PC-3 (cell line): ENCODE data around the gene PLD1. TPM values are rescaled to one million over a fixed set of nuclear protein-coding genes. Genes with fewer than 3 reads are reported as not detected.

Source experiments
- ATAC-seq: fragments of 200-7000 bp; cut with Tn5 transposase; 2 replicates; pipeline ENCODE4 v1.9.1; 2020; ENCODE audit warnings: mild to moderate bottlenecking, moderate library complexity
- BruUV-seq: library from RNA; stranded (reverse); fragments of 400-500 nt; replicated peaks from 2 replicates; lab custom pipeline; 2021; lab: Mats Ljungman, UMichigan
- CTCF ChIA-PET: fragments of 300-600 bp; sonication (Branson Sonifier 250); formaldehyde crosslinking; loops from one replicate; lab custom pipeline; 2022; ENCODE audit warnings: antibody characterized with exemption; lab: Charles Lee
- POLR2A ChIA-PET: fragments of 300-600 bp; sonication (Branson Sonifier 250); formaldehyde crosslinking; loops from one replicate; lab custom pipeline; 2022; ENCODE audit warnings: antibody characterized with exemption; ENCODE audit not compliant: unreplicated experiment; lab: Charles Lee
- DNase-seq: peaks from one replicate; pipeline ENCODE4 v3.0.0-alpha.2; 2015
- H2AFZ ChIP-seq: fragments of 300-600 bp; sonication (generic); 2 replicates; pipeline ENCODE4 v1.6.0; 2016; ENCODE audit warnings: antibody characterized with exemption, low read length
- H3F3A ChIP-seq: fragments of 300-600 bp; sonication (generic); one replicate; pipeline ENCODE4 v1.6.0; 2017; ENCODE audit warnings: antibody characterized with exemption, low read length, control low read depth, mild to moderate bottlenecking; ENCODE audit not compliant: unreplicated experiment
- H3K27ac ChIP-seq: fragments of 300-600 bp; sonication (generic); 2 replicates; pipeline ENCODE4 v1.5.1; 2016; ENCODE audit warnings: mild to moderate bottlenecking, low read length
- H3K27me3 ChIP-seq: fragments of 300-600 bp; sonication (generic); 2 replicates; pipeline ENCODE4 v1.6.1; 2016; ENCODE audit warnings: low read length, mixed read lengths
- H3K36me3 ChIP-seq: fragments of 300-600 bp; sonication (generic); 2 replicates; pipeline ENCODE4 v1.6.1; 2016; ENCODE audit warnings: low read depth, mixed run types, low read length, mixed read lengths
- H3K4me1 ChIP-seq: fragments of 300-600 bp; sonication (generic); 2 replicates; pipeline ENCODE4 v1.5.1; 2016; ENCODE audit warnings: low read length; ENCODE audit not compliant: insufficient read depth
- H3K4me2 ChIP-seq: fragments of 300-600 bp; sonication (generic); 2 replicates; pipeline ENCODE4 v1.6.0; 2016; ENCODE audit warnings: low read length
- H3K4me3 ChIP-seq: fragments of 300-600 bp; sonication (generic); 2 replicates; pipeline ENCODE4 v1.5.1; 2016; ENCODE audit warnings: mild to moderate bottlenecking, low read length, mixed read lengths
- H3K79me2 ChIP-seq: fragments of 300-600 bp; sonication (generic); 2 replicates; pipeline ENCODE4 v1.6.1; 2017; ENCODE audit warnings: low read length, mixed read lengths
- H3K9ac ChIP-seq: fragments of 300-600 bp; sonication (generic); 2 replicates; pipeline ENCODE4 v1.6.0; 2016; ENCODE audit warnings: mild to moderate bottlenecking, low read length
- H3K9me2 ChIP-seq: fragments of 300-600 bp; sonication (generic); replicated peaks from 2 replicates; pipeline ENCODE4 v1.6.1; 2016; ENCODE audit warnings: mixed run types, low read length, mixed read lengths
- H3K9me3 ChIP-seq: fragments of 300-600 bp; sonication (generic); 2 replicates; pipeline ENCODE4 v1.6.1; 2016; ENCODE audit warnings: low read length, mixed read lengths
- H4K20me1 ChIP-seq: fragments of 300-600 bp; sonication (generic); 2 replicates; pipeline ENCODE4 v1.6.1; 2016; ENCODE audit warnings: low read length, mixed read lengths
- CTCF ChIP-seq: fragments of 300-600 bp; sonication (generic); conservative IDR thresholded peaks from 2 replicates; pipeline ENCODE4 v1.5.1; 2017; ENCODE audit warnings: antibody characterized with exemption, low read depth, mild to moderate bottlenecking, low read length
- EZH2 ChIP-seq: fragments of 300-600 bp; sonication (generic); IDR thresholded peaks from one replicate; pipeline ENCODE4 v1.6.1; 2017; ENCODE audit warnings: antibody characterized with exemption, mild to moderate bottlenecking, low read length; ENCODE audit not compliant: unreplicated experiment
- EZH2phosphoT487 ChIP-seq: fragments of 300-600 bp; sonication (generic); IDR thresholded peaks from 2 replicates; pipeline ENCODE4 v1.6.1; 2018; ENCODE audit warnings: mild to moderate bottlenecking, antibody characterized with exemption, low read length, borderline replicate concordance
- intact Hi-C: fragments of 100-400 bp; cut with micrococcal nuclease; formaldehyde crosslinking; loops from 2 replicates; pipeline ENCODE4 v1.9.0; 2023
- total RNA-seq: library from RNA; depleted of rRNA; stranded (reverse); fragments of >200 nt; gene quantifications from 2 replicates; pipeline ENCODE4 v1.2.3, GENCODE V29; 2014

PLD1 gene
- total RNA-seq, 1 experiment from 2014 or later: 7.3 TPM

GRCh38 chr3:171559586-171559985 is 250.7 kb downstream of the PLD1 start:
- ATAC-seq (no peak), DNase-seq (no peak)
- Histone ChIP-seq H3K4me3 (no peak overlapping the region), H3K27ac (no peak overlapping the region), H3K9me3 (no peaks in the 10 kb centered on the region), H3K27me3 (no peaks in the 10 kb centered on the region), H3K9me2 (no peaks in the 10 kb centered on the region), H2AFZ (no peak overlapping the region), H4K20me1 (no peaks in the 10 kb centered on the region), H3K36me3 (no peaks in the 10 kb centered on the region), H3K4me1 (peaks cover 2% of the 10 kb centered on the region; the same call in 1 of the 2 replicates), H3K9ac (no peak overlapping the region), H3K79me2 (no peaks in the 10 kb centered on the region), H3F3A (no peaks in the 10 kb centered on the region), H3K4me2 (no peak overlapping the region)
- POLR2A ChIA-PET: no interaction called here
- no TSS peak for BruUV-seq
- intact Hi-C loops: no loop called here
- CTCF ChIA-PET: no interaction called here
- TF ChIP-seq EZH2phosphoT487: no peak
- no peak for TF ChIP-seq EZH2
- TF ChIP-seq CTCF: no peak

GRCh38 chr3:171558188-171558696 is 252.0 kb downstream of the PLD1 start:
- H3K27ac ChIP-seq: no peak overlapping the region
- no peaks in the 10 kb centered on the region for H3K9me3 ChIP-seq
- no peak overlapping the region for H3K9ac ChIP-seq
- H3F3A ChIP-seq: no peaks in the 10 kb centered on the region
- no peaks in the 10 kb centered on the region for H3K36me3 ChIP-seq
- H4K20me1 ChIP-seq: no peaks in the 10 kb centered on the region
- ATAC-seq (no peak), DNase-seq (no peak)
- no peak for TF ChIP-seq EZH2
- no peak for TF ChIP-seq EZH2phosphoT487
- TF ChIP-seq CTCF: no peak
- no TSS peak for BruUV-seq
- CTCF ChIA-PET: no interaction called here
- H3K4me3 ChIP-seq: no peak overlapping the region
- H3K27me3 ChIP-seq: no peaks in the 10 kb centered on the region
- H3K4me2 ChIP-seq: no peak overlapping the region
- POLR2A ChIA-PET: no interaction called here
- H3K79me2 ChIP-seq: no peaks in the 10 kb centered on the region
- H3K9me2 ChIP-seq: no peaks in the 10 kb centered on the region
- H2AFZ ChIP-seq: no peak overlapping the region
- no peaks in the 10 kb centered on the region for H3K4me1 ChIP-seq
- intact Hi-C loops: no loop called here

- Histone ChIP-seq H2AFZ (no peak overlapping the region), H4K20me1 (no peaks in the 10 kb centered on the region), H3K9ac (no peak overlapping the region), H3K4me3 (no peak overlapping the region), H3K36me3 (no peaks in the 10 kb centered on the region), H3K4me2 (no peak overlapping the region), H3K9me2 (no peaks in the 10 kb centered on the region), H3F3A (no peaks in the 10 kb centered on the region), H3K4me1 (no peaks in the 10 kb centered on the region), H3K27me3 (no peaks in the 10 kb centered on the region), H3K9me3 (no peaks in the 10 kb centered on the region), H3K79me2 (no peaks in the 10 kb centered on the region), H3K27ac (no peak overlapping the region)
- POLR2A ChIA-PET: no interaction called here
- intact Hi-C loops: no loop called here
- no peak for DNase-seq
- TF ChIP-seq CTCF: no peak
- TF ChIP-seq EZH2: no peak
- TF ChIP-seq EZH2phosphoT487: no peak
- ATAC-seq: no peak
- no TSS peak for BruUV-seq
- CTCF ChIA-PET: no interaction called here
Measured at GRCh38 chr3:171557173-171557572, 253.1 kb downstream of the PLD1 start.
